Measurements from ENCODE around the gene POLE.

POLE gene

GRCh38 chr12:132591107-132591935 lies 95.8 kb downstream of the POLE start:
- no peak for TF ChIP-seq CTCF (IDR thresholded peaks at IDR 0.05; ENCODE audit: low read depth, low read length, poor library complexity, severe bottlenecking)
- no peak for TF ChIP-seq EZH2phosphoT487 (IDR thresholded peaks at IDR 0.05; ENCODE audit: borderline replicate concordance, low read length)
- no peaks in the 10 kb centered on the region for H3K4me1 ChIP-seq (ENCODE audit: control insufficient read depth, low read length)
- no peaks in the 10 kb centered on the region for H3F3A ChIP-seq (ENCODE audit: control insufficient read depth, insufficient read depth)
- H3K9me3 ChIP-seq (ENCODE audit: control insufficient read depth, insufficient read depth, low read length): no peaks in the 10 kb centered on the region
- H4K20me1 ChIP-seq (ENCODE audit: control insufficient read depth, insufficient read depth, low read depth, low read length): no peaks in the 10 kb centered on the region
- no peak overlapping the region for H3K27ac ChIP-seq (ENCODE audit: low read depth, low read length)
- H3K36me3 ChIP-seq (ENCODE audit: control insufficient read depth, low read length): no peaks in the 10 kb centered on the region
- H3K27me3 ChIP-seq (ENCODE audit: control insufficient read depth, low read length): no peaks in the 10 kb centered on the region
- no peak overlapping the region for H3K4me2 ChIP-seq (ENCODE audit: low read length)
- no peak overlapping the region for H3K4me3 ChIP-seq (ENCODE audit: low read length)
- H3K79me2 ChIP-seq (ENCODE audit: control insufficient read depth, low read length): no peaks in the 10 kb centered on the region
- no peaks in the 10 kb centered on the region for H3K9me2 ChIP-seq (replicated peaks; ENCODE audit: control insufficient read depth, low read length)

DNA sequence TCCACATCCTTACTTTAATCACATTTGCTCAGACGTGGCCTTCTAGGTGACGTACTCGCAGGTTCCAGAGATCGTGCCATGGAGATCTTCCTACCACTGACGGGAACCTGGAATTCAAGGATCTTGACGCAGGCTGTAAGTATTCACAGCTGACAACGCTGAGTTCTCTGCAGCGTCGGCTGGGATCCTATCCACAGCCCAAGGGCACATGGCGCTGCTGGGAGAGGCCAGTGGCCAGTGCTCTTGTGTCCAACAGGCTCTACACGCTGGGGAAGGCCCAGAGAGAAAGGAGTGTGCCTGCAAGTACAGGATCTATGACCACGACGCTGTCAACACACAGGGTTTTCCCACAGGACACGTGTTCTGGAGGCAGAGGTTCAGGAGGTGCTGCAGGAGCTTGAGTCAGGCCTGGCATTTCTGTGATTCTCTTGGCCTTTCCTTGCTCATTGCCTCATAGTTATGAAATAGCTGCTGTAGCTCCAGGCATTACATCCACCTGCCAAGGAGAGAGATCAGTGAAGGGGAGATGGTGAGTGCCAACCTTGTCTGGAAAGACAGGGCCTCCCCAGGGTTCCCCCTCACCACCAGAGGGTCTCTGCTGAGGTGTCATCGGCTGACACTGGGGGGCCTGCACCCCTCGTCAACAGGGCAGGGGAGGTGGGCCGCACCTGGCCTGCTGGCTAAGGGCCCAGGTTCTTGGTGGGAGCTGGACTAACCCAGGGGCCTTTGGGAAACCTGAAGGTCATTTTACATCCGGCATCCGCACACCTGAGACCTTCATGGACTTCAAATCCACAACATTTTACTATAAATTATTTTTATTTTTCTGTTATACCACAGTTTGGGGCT lies 98.1 kb downstream of the POLE start:
- Histone ChIP-seq H3K9me2 (replicated peaks; ENCODE audit: control insufficient read depth, low read length) (no peaks in the 10 kb centered on the region), H3K79me2 (ENCODE audit: control insufficient read depth, low read length) (no peaks in the 10 kb centered on the region), H3K4me1 (ENCODE audit: control insufficient read depth, low read length) (no peaks in the 10 kb centered on the region)

GRCh38 chr12:132588319-132588718 lies 98.8 kb downstream of the POLE start:
- Histone ChIP-seq H3K36me3 (ENCODE audit: control insufficient read depth, low read length) (no peaks in the 10 kb centered on the region), H3F3A (ENCODE audit: control insufficient read depth, insufficient read depth) (peaks cover 4% of the 10 kb centered on the region; the same call in 1 of the 2 replicates), H3K9me2 (replicated peaks; ENCODE audit: control insufficient read depth, low read length) (no peaks in the 10 kb centered on the region), H3K4me2 (ENCODE audit: low read length) (no peak overlapping the region), H3K4me3 (ENCODE audit: low read length) (no peak overlapping the region), H3K9me3 (ENCODE audit: control insufficient read depth, insufficient read depth, low read length) (no peaks in the 10 kb centered on the region), H3K4me1 (ENCODE audit: control insufficient read depth, low read length) (no peaks in the 10 kb centered on the region), H3K27ac (ENCODE audit: low read depth, low read length) (no peak overlapping the region), H4K20me1 (ENCODE audit: control insufficient read depth, insufficient read depth, low read depth, low read length) (no peaks in the 10 kb centered on the region), H3K79me2 (ENCODE audit: control insufficient read depth, low read length) (no peaks in the 10 kb centered on the region), H3K27me3 (ENCODE audit: control insufficient read depth, low read length) (no peaks in the 10 kb centered on the region)
- TF ChIP-seq CTCF (IDR thresholded peaks at IDR 0.05; ENCODE audit: low read depth, low read length, poor library complexity, severe bottlenecking) (no peak), EZH2phosphoT487 (IDR thresholded peaks at IDR 0.05; ENCODE audit: borderline replicate concordance, low read length) (no peak)

More for the DNA sequence above, 98.1 kb downstream of the POLE start:
- Histone ChIP-seq H4K20me1 (ENCODE audit: control insufficient read depth, insufficient read depth, low read depth, low read length) (no peaks in the 10 kb centered on the region), H3K9me3 (ENCODE audit: control insufficient read depth, insufficient read depth, low read length) (no peaks in the 10 kb centered on the region), H3K27me3 (ENCODE audit: control insufficient read depth, low read length) (no peaks in the 10 kb centered on the region), H3K4me2 (ENCODE audit: low read length) (no peak overlapping the region), H3K4me3 (ENCODE audit: low read length) (no peak overlapping the region), H3K36me3 (ENCODE audit: control insufficient read depth, low read length) (no peaks in the 10 kb centered on the region), H3F3A (ENCODE audit: control insufficient read depth, insufficient read depth) (peaks cover 1% of the 10 kb centered on the region; the same call in 1 of the 2 replicates), H3K27ac (ENCODE audit: low read depth, low read length) (no peak overlapping the region)
- no peak for TF ChIP-seq EZH2phosphoT487 (IDR thresholded peaks at IDR 0.05; ENCODE audit: borderline replicate concordance, low read length)

All from DOHH2 (cell line).